Adrenal gland (tissue), 12 donors: ENCODE data around the gene SERPINB8. TPM values are rescaled to one million over a fixed set of nuclear protein-coding genes. Genes with fewer than 3 reads are reported as not detected.

Source experiments
- DNase-seq, 7 donors: peaks; one replicate each; pipeline ENCODE4 v3.0.0-alpha.2; 2019 to 2020
- H3K27ac ChIP-seq, 5 donors: fragments of 200-600 bp; sonication (generic) in 4 of 5; 1 replicate in 3 of 5; 2 replicates in 2 of 5; pipeline versions ENCODE4 v1.5.1 to v1.8.0; 2016 to 2020; ENCODE audit warnings: mild to moderate bottlenecking in 1 of 5
- H3K27me3 ChIP-seq: fragments of 200-600 bp; 2 replicates; pipeline ENCODE4 v1.8.0; 2021
- H3K36me3 ChIP-seq, 2 donors: fragments of 200-600 bp; replicated peaks in 1 of 2; 1 replicate in 1 of 2; 2 replicates in 1 of 2; pipeline versions ENCODE4 v1.5.1 to v1.8.0; 2018 to 2022
- H3K4me1 ChIP-seq, 2 donors: fragments of 200-600 bp; replicated peaks in 1 of 2; 1 replicate in 1 of 2; 2 replicates in 1 of 2; pipeline versions ENCODE4 v1.5.1 to v1.8.0; 2018 to 2021
- H3K4me3 ChIP-seq, 4 donors: fragments of 200-600 bp; sonication (generic) in 3 of 4; one replicate each; pipeline ENCODE4 v1.5.1; 2016 to 2018
- H3K9me3 ChIP-seq, 3 donors: fragments of 200-600 bp; sonication (generic) in 1 of 3; replicated peaks in 1 of 3; 1 replicate in 2 of 3; 2 replicates in 1 of 3; pipeline versions ENCODE4 v1.5.1 to v1.8.0; 2016 to 2021
- POLR2A ChIP-seq, 2 donors: fragments of 450-650 bp; IDR thresholded peaks; one replicate each; pipeline ENCODE4 v1.6.1; 2017; ENCODE audit warnings: antibody characterized with exemption in 2 of 2, mild to moderate bottlenecking in 2 of 2, moderate library complexity in 1 of 2
- WGBS, 4 donors: extraction: QIAGEN DNeasy Blood & Tissue Kit in 2 of 4; methylation state at CpG; one replicate each; pipeline versions ENCODE4 v1.1.5 to v1.1.7; 2013 to 2017; 5-methylcytosine and 5-hydroxymethylcytosine counted together
- intact Hi-C, 2 donors: fragments of 100-400 bp; cut with DNase I; formaldehyde crosslinking; loops; one replicate each; pipeline versions ENCODE4 v1.14.1 to v1.15.0; 2022 to 2023
- polyA plus RNA-seq, 3 donors: library from polyadenylated mRNA; stranded (reverse); fragments of 200-250 nt in 2 of 3; fragments of 350-450 nt in 1 of 3; fragmentation: Illumina TruSeq in 1 of 3; extraction: RNeasy Lipid Tissue Mini Kit (QIAGEN cat#74804) in 1 of 3; gene quantifications; one replicate each; pipeline ENCODE4 v1.2.3, GENCODE V29; 2013 to 2014
- total RNA-seq, 9 donors: library from RNA; depleted of rRNA in 4 of 9; stranded (reverse); fragments of >200 nt in 4 of 9; fragments of 120-200 nt in 1 of 9; fragmentation: NEBNext Ultra II Directional in 1 of 9; extraction: Animal tissue kit (Norgen Biotek cat#: 25700) in 1 of 9; gene quantifications; one replicate each; pipeline versions ENCODE4 v1.1.0 to v1.2.4, GENCODE V29; 2013 to 2023
- TF ChIP-seq, protein P1 (sequence below), 6 experiments: fragments of 450-650 bp in 4 of 6; fragments of 200-600 bp in 2 of 6; sonication (generic) in 1 of 6; IDR thresholded peaks; 1 replicate in 5 of 6; 2 replicates in 1 of 6; pipeline versions ENCODE4 v1.5.1 to v1.8.0; 2016 to 2021; ENCODE audit warnings: antibody characterized with exemption in 6 of 6, mild to moderate bottlenecking in 2 of 6, moderate library complexity in 1 of 6
- donor health status: healthy with polysubstance abuse.
- donor health status: Bipolar disorder and iron deficiency.
- donor health status: DM: yes; HTN: yes; CAD: no.
- donor health status: DM: no; HTN: no; CAD: no.
- donor health status: DM: no; HTN: no; CAD: no.
- donor health status: DM: yes; HTN: yes; CAD: no.

Gene SERPINB8
- total and polyA plus RNA-seq, 12 donors: 3.7 to 31.6 (median 10.7) TPM

DNA sequence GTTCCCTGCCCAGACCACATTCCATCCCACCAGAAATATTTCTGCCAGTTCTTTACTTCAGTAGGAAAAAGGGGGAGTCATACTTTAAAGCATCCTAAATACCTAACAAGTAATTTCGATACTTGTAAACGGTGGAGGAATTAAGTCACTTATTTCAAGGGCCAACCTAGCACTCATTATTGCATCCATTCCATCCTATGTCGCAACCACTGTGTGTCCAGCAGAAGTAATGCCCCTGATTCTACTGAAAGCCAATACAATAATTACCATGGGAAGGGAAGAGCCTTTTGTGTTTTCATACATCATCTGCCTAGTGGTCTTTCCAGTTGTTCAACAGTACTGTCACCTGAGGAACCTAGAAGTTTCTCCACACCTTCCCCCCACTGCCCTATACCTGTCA is 12.5 kb downstream of the SERPINB8 start:
- WGBS, 4 donors: 80 to 89% (median 84%) methylated on average over 3 of the region's 3 CpGs
- no peaks in the 10 kb centered on the region for H3K27me3 ChIP-seq
- peaks cover 0 to 11% of the 10 kb centered on the region in 2 donors for H3K4me1 ChIP-seq
- no peak overlapping the region for H3K27ac ChIP-seq
- no peak for TF ChIP-seq POLR2A (IDR thresholded peaks at IDR 0.05)
- TF ChIP-seq, protein P1, sequence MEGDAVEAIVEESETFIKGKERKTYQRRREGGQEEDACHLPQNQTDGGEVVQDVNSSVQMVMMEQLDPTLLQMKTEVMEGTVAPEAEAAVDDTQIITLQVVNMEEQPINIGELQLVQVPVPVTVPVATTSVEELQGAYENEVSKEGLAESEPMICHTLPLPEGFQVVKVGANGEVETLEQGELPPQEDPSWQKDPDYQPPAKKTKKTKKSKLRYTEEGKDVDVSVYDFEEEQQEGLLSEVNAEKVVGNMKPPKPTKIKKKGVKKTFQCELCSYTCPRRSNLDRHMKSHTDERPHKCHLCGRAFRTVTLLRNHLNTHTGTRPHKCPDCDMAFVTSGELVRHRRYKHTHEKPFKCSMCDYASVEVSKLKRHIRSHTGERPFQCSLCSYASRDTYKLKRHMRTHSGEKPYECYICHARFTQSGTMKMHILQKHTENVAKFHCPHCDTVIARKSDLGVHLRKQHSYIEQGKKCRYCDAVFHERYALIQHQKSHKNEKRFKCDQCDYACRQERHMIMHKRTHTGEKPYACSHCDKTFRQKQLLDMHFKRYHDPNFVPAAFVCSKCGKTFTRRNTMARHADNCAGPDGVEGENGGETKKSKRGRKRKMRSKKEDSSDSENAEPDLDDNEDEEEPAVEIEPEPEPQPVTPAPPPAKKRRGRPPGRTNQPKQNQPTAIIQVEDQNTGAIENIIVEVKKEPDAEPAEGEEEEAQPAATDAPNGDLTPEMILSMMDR (IDR thresholded peaks at IDR 0.05): no peak
- DNase-seq: no peak
- H3K36me3 ChIP-seq: peaks cover 0 to 45% of the 10 kb centered on the region in 2 donors
- no peaks in the 10 kb centered on the region for H3K9me3 ChIP-seq
- intact Hi-C loops: no loop called here
- no peak overlapping the region for H3K4me3 ChIP-seq

DNA sequence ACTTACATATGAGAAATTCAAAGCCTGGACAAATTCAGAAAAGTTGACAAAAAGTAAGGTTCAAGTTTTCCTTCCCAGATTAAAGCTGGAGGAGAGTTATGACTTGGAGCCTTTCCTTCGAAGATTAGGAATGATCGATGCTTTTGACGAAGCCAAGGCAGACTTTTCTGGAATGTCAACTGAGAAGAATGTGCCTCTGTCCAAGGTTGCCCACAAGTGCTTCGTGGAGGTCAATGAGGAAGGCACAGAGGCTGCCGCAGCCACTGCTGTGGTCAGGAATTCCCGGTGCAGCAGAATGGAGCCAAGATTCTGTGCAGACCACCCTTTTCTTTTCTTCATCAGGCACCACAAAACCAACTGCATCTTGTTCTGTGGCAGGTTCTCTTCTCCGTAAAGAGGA is 17.0 kb downstream of the SERPINB8 start:
- no peaks in the 10 kb centered on the region for H3K4me1 ChIP-seq
- TF ChIP-seq, protein P1 (IDR thresholded peaks at IDR 0.05): no peak
- no peak for TF ChIP-seq POLR2A (IDR thresholded peaks at IDR 0.05)
- H3K27ac ChIP-seq: no peak overlapping the region
- H3K27me3 ChIP-seq: no peaks in the 10 kb centered on the region
- intact Hi-C loops: no loop called here
- 68 to 73% (median 72%) methylated on average over 7 of the region's 7 CpGs for WGBS, 4 donors
- no peak overlapping the region for H3K4me3 ChIP-seq
- DNase-seq: no peak
- no peaks in the 10 kb centered on the region for H3K9me3 ChIP-seq
- H3K36me3 ChIP-seq: peaks cover 0 to 44% of the 10 kb centered on the region in 2 donors

DNA sequence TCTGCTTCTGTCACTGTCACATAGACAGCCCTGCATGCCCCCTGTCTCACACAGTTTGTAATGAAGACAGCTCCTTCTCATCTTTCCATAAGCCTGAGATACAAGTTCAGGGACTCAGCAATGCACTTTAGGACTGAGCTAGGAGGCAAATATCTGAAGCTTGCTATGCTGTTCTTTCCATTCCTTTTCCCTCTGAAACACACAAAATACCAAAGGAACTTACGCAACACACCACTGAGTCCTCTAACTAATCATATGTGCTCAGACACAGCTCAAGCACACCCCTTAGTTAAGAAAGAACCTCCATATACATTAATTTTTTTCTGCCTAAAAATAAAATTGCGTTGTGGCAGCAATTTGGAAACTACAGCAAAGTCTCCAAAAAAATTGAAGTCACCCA is 17.9 kb downstream of the SERPINB8 start:
- Histone ChIP-seq H3K9me3 (no peaks in the 10 kb centered on the region), H3K4me1 (no peaks in the 10 kb centered on the region), H3K4me3 (no peak overlapping the region), H3K27me3 (no peaks in the 10 kb centered on the region), H3K27ac (no peak overlapping the region), H3K36me3 (peaks cover 0 to 35% of the 10 kb centered on the region in 2 donors)
- WGBS, 4 donors: 46 to 89% (median 69%) methylated on average over 2 of the region's 2 CpGs
- DNase-seq: no peak
- intact Hi-C loops: no loop called here
- TF ChIP-seq POLR2A (IDR thresholded peaks at IDR 0.05): no peak
- TF ChIP-seq, protein P1 (IDR thresholded peaks at IDR 0.05): no peak

DNA sequence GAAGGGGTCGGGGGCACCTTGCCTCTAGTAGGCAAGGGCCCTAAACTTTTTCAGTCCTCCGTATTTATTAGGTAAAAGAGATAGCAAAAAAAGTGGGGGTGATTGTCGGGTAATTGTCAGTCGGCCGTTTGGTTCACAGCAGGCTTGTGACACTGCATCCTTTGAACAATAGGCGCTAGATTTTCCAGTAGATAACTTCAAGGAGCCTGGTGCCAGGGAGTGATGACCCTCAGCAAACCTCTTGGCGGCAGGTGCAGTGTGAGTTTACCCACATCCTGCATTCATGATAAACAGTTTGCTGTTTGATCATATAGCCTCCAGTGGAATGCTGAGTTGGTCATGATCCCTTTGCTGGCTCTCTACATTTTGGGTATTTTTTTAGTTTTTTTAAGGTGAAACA is 22.9 kb downstream of the SERPINB8 start:
- no peaks in the 10 kb centered on the region for H3K4me1 ChIP-seq
- 88 to 92% (median 90%) methylated on average over 7 of the region's 7 CpGs for whole genome bisulfite sequencing, 4 donors
- peaks cover 0 to 3% of the 10 kb centered on the region in 2 donors for H3K36me3 ChIP-seq
- intact Hi-C loops: no loop called here
- H3K27me3 ChIP-seq: no peaks in the 10 kb centered on the region
- no peaks in the 10 kb centered on the region for H3K9me3 ChIP-seq
- DNase-seq: no peak
- no peak overlapping the region for H3K4me3 ChIP-seq
- no peak overlapping the region for H3K27ac ChIP-seq
- TF ChIP-seq POLR2A (IDR thresholded peaks at IDR 0.05): no peak
- TF ChIP-seq, protein P1 (IDR thresholded peaks at IDR 0.05): no peak
